ENCODE results near the gene FGF1.

- TF ChIP-seq ZNF384 (IDR thresholded peaks at IDR 0.05) (no peak), SP1 (IDR thresholded peaks at IDR 0.05) (no peak), ARNT (IDR thresholded peaks at IDR 0.05) (no peak), SUZ12 (IDR thresholded peaks at IDR 0.05) (no peak), LEF1 (IDR thresholded peaks at IDR 0.05; ENCODE audit: borderline replicate concordance) (no peak), ELF4 (IDR thresholded peaks at IDR 0.05) (no peak)
These were observed 67.8 kb downstream of the FGF1 start for GRCh38 chr5:142618130-142618523.
